D721Med (cell line): ENCODE measurements around the gene WNT16.

Experiments
- DNase-seq: peaks from one replicate; pipeline ENCODE4 v3.0.0; 2011; ENCODE audit warnings: low spot score; ENCODE audit not compliant: insufficient read length
- FAIRE-seq: peaks from 2 replicates; lab custom pipeline; 2011; peaks lifted over from hg19 to GRCh38; lab: Jason Lieb, UNC
- CTCF ChIP-seq: IDR thresholded peaks from 2 replicates; pipeline ENCODE4 v1.5.1; 2012; ENCODE audit warnings: mild to moderate bottlenecking, control low read depth; ENCODE audit not compliant: insufficient read depth; ENCODE audit errors: missing control alignments

Gene WNT16

GRCh38 chr7:121301446-121302213 lies 27.2 kb upstream of the WNT16 start:
- no peak for DNase-seq
- TF ChIP-seq CTCF = no peak
- FAIRE-seq = no peak

GRCh38 chr7:121302214-121302745 lies 26.5 kb upstream of the WNT16 start:
- no peak for FAIRE-seq
- TF ChIP-seq CTCF = no peak
- no peak for DNase-seq

GRCh38 chr7:121303422-121304101 lies 25.2 kb upstream of the WNT16 start:
- TF ChIP-seq CTCF = no peak
- FAIRE-seq (no peak), DNase-seq (no peak)

- TF ChIP-seq CTCF = no peak
- FAIRE-seq (no peak), DNase-seq (no peak)
These were observed 24.6 kb upstream of the WNT16 start for GRCh38 chr7:121304102-121304658.

- DNase-seq (no peak), FAIRE-seq (no peak)
- no peak for TF ChIP-seq CTCF
These were observed 23.7 kb upstream of the WNT16 start for GRCh38 chr7:121305109-121305508.

GRCh38 chr7:121306565-121306964 lies 22.2 kb upstream of the WNT16 start:
- DNase-seq (no peak), FAIRE-seq (no peak)
- no peak for TF ChIP-seq CTCF
